Measurements from ENCODE around the gene UNC45A. TPM values are rescaled to one million over a fixed set of nuclear protein-coding genes. Genes with fewer than 3 reads are reported as not detected.

UNC45A gene
- total RNA-seq, 1 donor from 2014 or later: 52.9 TPM

GRCh38 chr15:90959028-90959595, 24.0 kb downstream of the UNC45A start:
- DNase-seq (ENCODE audit: low spot score): no peak

GRCh38 chr15:90959894-90960293, 24.8 kb downstream of the UNC45A start:
- no peak for DNase-seq (ENCODE audit: low spot score)

DNA sequence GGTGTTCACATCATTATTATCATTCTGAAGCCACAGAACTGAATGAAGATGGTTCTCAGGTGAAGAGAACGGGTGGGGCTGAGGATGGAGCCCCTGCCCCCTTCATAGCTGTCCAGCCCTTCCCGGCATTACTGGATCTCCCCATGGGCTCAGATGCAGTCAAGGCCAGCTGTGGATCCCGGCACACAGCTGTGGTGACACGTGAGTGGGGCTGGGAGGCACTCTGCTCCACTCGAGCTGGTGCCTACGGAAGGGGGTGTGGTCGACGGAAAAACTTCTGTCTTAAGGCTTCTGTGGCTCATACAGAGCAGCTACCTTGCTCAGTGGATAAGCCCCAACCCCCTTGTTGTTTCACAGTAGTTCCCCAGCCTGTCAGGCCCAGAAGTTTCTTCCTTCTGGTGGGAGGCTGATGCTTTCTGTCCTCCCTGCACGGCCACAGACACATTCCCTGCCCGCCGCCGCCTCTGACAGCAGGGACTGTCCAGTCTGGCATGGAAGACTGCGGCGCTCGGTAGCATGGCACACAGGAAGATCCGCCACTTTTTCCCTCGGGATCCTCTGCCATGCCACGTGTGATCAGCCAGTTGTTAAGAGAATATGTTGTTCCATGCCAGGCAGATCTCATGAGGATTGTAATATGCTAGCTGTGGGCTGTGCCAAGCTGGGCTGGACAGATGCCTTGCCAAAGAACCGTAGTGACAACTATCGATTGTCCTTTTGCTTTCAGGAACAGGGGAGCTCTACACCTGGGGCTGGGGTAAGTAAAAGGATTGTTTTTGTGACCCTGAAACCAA, 25.4 kb downstream of the UNC45A start:
- DNase-seq (ENCODE audit: low spot score): no peak

- no peak for DNase-seq (ENCODE audit: low spot score)
These were observed 26.9 kb downstream of the UNC45A start for GRCh38 chr15:90962021-90962420.

GRCh38 chr15:90966262-90966661, 31.2 kb downstream of the UNC45A start:
- no peak for DNase-seq (ENCODE audit: low spot score)

- DNase-seq (ENCODE audit: low spot score): no peak
These were observed 32.1 kb downstream of the UNC45A start for GRCh38 chr15:90967206-90967605.

GRCh38 chr15:90968434-90968833, 33.3 kb downstream of the UNC45A start:
- DNase-seq (ENCODE audit: low spot score): no peak

DNA sequence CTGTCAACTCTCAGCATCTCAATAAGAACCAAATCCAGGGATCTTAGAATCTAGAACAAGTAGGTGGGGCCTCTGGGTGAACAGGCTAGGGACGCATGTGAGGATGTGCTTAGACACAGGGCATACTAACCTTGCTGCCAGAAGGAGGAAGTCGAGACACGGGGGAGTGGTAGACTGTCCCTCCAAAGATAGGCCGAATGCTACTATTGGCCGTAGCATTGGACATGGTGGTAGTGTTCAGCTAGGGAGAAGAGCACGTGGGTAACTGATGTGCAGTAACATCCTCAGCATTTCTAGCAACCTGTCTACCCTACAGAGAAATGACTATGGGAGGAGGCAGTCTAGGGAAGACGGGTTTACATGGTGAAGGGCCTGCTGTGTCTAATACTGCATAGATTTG, 35.2 kb downstream of the UNC45A start:
- no peak for DNase-seq (ENCODE audit: low spot score)

DNA sequence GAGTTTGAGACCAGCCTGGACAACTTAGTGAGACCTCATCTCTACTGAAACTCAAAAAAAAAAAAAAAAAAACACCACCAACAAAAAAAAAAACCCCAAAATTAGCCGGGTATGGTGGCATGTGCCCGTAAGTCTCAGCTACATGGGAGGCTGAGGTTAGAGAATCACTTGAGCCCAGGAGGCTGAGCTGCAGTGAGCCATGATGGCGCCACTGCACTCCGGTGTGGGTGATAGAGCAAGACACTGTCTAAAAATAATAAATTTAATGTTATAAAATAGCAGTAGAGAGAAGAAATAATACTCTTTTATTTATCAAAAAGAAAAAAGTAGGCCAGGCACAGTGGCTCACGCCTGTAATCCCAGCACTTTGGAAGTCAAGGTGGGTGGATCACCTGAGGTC, 37.0 kb downstream of the UNC45A start:
- DNase-seq (ENCODE audit: low spot score): no peak

- no peak for DNase-seq (ENCODE audit: low spot score)
These were observed 39.1 kb downstream of the UNC45A start for GRCh38 chr15:90974216-90974615.

- no peak for DNase-seq (ENCODE audit: low spot score)
These were observed 44.5 kb downstream of the UNC45A start for GRCh38 chr15:90979582-90979981.

GRCh38 chr15:90981681-90982080, 46.6 kb downstream of the UNC45A start:
- DNase-seq (ENCODE audit: low spot score): no peak

GRCh38 chr15:90982135-90982534, 47.0 kb downstream of the UNC45A start:
- no peak for DNase-seq (ENCODE audit: low spot score)

- no peak for DNase-seq (ENCODE audit: low spot score)
These were observed 51.9 kb downstream of the UNC45A start for GRCh38 chr15:90986790-90987507.

DNA sequence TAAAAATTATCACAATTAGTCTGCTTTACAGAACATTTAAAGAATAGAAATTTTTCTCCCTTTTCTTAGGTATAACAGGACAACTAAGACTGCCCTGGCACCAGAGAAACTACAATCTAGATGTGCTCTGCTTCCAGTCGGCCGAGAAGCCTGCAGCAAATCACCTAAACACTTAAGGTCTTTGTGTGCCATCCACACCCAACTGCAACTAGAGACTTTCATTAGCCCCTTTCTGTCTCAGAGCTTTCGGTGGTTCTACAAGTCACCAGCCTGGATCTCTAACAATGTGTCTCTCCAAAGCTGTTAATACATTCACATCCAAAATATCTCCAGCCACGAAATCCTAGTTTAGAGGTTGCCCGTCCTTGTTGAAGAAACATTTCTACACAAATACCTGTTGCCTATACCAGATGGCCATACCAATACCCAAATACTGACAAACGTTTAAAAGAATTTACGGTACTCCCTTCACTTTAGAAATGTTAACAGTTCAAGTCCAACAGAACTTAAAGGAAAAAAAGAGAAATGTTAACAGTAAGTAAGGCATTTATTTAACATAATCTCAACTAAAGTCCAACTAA, 52.6 kb downstream of the UNC45A start:
- DNase-seq (ENCODE audit: low spot score): no peak

DNA sequence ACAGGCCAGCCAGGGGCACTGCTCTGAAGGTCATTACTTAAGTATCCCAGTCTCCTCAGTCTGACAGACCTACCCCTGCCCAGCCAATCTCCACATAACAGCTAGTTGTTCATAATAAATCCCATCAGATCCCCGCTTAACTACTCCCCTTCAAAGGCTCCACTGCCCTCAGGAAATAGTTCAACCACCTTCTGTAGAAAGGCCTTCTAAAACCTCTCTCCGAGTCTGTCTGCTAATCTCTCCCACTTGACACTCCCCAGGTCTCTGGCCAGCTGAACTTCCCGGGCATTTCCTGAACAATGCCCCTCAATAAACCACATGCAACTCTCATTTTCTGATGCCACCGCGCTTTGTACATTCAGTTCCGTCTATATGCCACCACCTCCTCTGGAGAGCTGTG, 53.2 kb downstream of the UNC45A start:
- no peak for DNase-seq (ENCODE audit: low spot score)

DNA sequence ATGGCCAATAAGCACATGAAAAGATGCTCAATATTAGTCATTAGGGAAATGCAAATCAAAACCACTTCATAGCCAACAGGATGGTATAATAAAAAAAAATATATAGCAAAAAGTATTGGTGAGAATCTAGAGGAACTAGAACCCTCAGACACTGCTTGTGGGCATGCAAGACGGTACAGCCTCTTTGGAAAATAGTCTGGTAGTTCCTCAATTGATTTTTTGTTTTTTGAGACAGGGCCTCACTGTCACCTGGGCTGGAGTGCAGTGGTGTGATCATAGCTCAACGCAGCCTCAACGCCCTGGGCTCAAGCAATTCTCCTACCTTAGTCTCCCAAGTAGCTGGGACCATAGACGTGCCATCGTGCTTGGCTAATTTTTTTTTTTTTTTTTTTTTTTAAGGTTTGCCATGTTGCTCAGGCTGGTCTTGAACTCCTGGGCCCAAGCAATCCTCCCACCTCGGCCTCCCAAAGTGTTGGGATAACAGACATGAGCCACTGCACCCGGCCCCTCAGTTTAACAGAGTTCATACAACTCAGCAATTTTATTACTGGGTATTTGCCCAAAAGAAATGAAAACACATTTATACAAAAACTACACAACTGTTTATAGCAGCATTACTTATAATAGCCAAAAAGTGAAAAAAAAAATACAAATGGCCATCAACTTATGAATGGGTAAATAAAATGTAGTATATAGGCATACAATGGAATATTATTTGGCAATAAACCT, 54.1 kb downstream of the UNC45A start:
- DNase-seq (ENCODE audit: low spot score): no peak

DNA sequence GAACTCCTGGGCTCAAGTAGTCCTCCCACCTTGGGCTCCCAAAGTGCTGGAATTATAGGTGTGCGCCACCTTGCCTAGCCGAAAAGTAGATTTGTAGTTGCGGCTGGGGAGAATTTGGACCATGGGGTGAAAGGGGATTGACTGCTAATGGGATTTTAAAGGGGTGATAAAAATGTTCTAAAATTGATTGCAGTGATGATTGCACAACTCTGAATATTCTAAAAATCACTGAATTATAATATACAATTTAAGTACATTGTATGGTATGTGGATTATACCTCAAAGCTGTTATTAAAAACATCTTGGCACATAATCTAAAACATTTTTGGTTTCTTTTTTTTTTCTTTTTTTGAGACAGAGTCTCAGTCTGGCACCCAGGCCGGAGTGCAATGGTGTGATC, 55.4 kb downstream of the UNC45A start:
- no peak for DNase-seq (ENCODE audit: low spot score)

- no peak for DNase-seq (ENCODE audit: low spot score)
These were observed 56.7 kb downstream of the UNC45A start for GRCh38 chr15:90991587-90992285.

GRCh38 chr15:90994059-90994416, 59.0 kb downstream of the UNC45A start:
- DNase-seq (ENCODE audit: low spot score): no peak

Measured in mesenteric fat pad (tissue), 1 donor.